GM23248 (cell line): ENCODE measurements around the gene KIF12. TPM values are rescaled to one million over a fixed set of nuclear protein-coding genes. Genes with fewer than 3 reads are reported as not detected.

Source experiments
- DNase-seq: peaks from one replicate; pipeline ENCODE4 v3.0.0-alpha.2; 2015
- H2AFZ ChIP-seq: fragments of 200-600 bp; sonication (generic); 2 replicates; pipeline ENCODE4 v1.6.1; 2016; ENCODE audit warnings: antibody characterized with exemption
- H3F3A ChIP-seq: fragments of 200-600 bp; sonication (generic); 2 replicates; pipeline ENCODE4 v1.6.1; 2016; ENCODE audit warnings: mild to moderate bottlenecking, antibody characterized with exemption, mixed run types; ENCODE audit not compliant: insufficient read depth
- H3K27ac ChIP-seq: fragments of 200-600 bp; sonication (generic); 2 replicates; pipeline ENCODE4 v1.5.1; 2016; ENCODE audit warnings: mild to moderate bottlenecking
- H3K27me3 ChIP-seq: fragments of 200-600 bp; sonication (generic); replicated peaks from 2 replicates; pipeline ENCODE4 v1.6.1; 2016; ENCODE audit warnings: mild to moderate bottlenecking; ENCODE audit not compliant: insufficient read depth
- H3K36me3 ChIP-seq: fragments of 200-600 bp; sonication (generic); 2 replicates; pipeline ENCODE4 v1.6.1; 2016; ENCODE audit warnings: low read depth, mild to moderate bottlenecking
- H3K4me1 ChIP-seq: fragments of 200-600 bp; sonication (generic); 2 replicates; pipeline ENCODE4 v1.6.1; 2016; ENCODE audit warnings: mild to moderate bottlenecking; ENCODE audit not compliant: insufficient read depth
- H3K4me2 ChIP-seq: fragments of 200-600 bp; sonication (generic); one replicate; pipeline ENCODE4 v1.6.1; 2016; ENCODE audit warnings: mild to moderate bottlenecking; ENCODE audit not compliant: unreplicated experiment
- H3K4me3 ChIP-seq: fragments of 200-600 bp; sonication (generic); 2 replicates; pipeline ENCODE4 v1.5.1; 2016; ENCODE audit warnings: mild to moderate bottlenecking
- H3K79me2 ChIP-seq: fragments of 200-600 bp; sonication (generic); 2 replicates; pipeline ENCODE4 v1.6.1; 2016; ENCODE audit warnings: mild to moderate bottlenecking; ENCODE audit not compliant: insufficient read depth
- H3K9ac ChIP-seq: fragments of 200-600 bp; sonication (generic); 2 replicates; pipeline ENCODE4 v1.6.1; 2016; ENCODE audit warnings: mild to moderate bottlenecking
- H3K9me2 ChIP-seq: fragments of 200-600 bp; sonication (generic); 2 replicates; pipeline ENCODE4 v1.6.1; 2016; ENCODE audit warnings: mixed run types, mild to moderate bottlenecking, moderate library complexity; ENCODE audit not compliant: insufficient read depth
- H3K9me3 ChIP-seq: fragments of 200-600 bp; sonication (generic); one replicate; pipeline ENCODE4 v1.6.1; 2017; ENCODE audit warnings: low read depth
- H4K20me1 ChIP-seq: fragments of 200-600 bp; sonication (generic); 2 replicates; pipeline ENCODE4 v1.6.0; 2016; ENCODE audit not compliant: insufficient read depth
- EZH2 ChIP-seq: fragments of 200-600 bp; sonication (generic); IDR thresholded peaks from 2 replicates; pipeline ENCODE4 v1.6.1; 2018; ENCODE audit warnings: antibody characterized with exemption, mild to moderate bottlenecking; ENCODE audit not compliant: insufficient read depth, poor library complexity, severe bottlenecking
- EZH2phosphoT487 ChIP-seq: fragments of 200-600 bp; sonication (generic); IDR thresholded peaks from 2 replicates; pipeline ENCODE4 v1.6.1; 2018; ENCODE audit warnings: antibody characterized with exemption, moderate library complexity, mild to moderate bottlenecking, low read depth; ENCODE audit not compliant: insufficient read depth
- WGBS, 2 experiments: methylation state at CpG; one replicate each; pipeline ENCODE4 v1.1.6; 2015 to 2017; ENCODE audit warnings: low lambda C conversion rate in 2 of 2, low coverage in 1 of 2; ENCODE audit errors: missing lambda C conversion rate in 2 of 2; 5-methylcytosine and 5-hydroxymethylcytosine counted together
- in situ Hi-C: fragments of 300-500 bp; cut with MboI; formaldehyde crosslinking; loops from 2 replicates; pipeline ENCODE4 v1.15.0; 2020
- polyA plus RNA-seq: library from polyadenylated mRNA; unstranded; fragments of >200 nt; fragmentation: Nextera tagmentation; extraction: Ambion mirVana; gene quantifications from 2 replicates; pipeline ENCODE4 v1.2.1, GENCODE V29; 2016
- total RNA-seq: library from RNA; depleted of rRNA; stranded (reverse); fragments of >200 nt; shearing (Covaris generic); gene quantifications from 2 replicates; pipeline ENCODE4 v1.2.3, GENCODE V29; 2014

The KIF12 gene
- total and polyA plus RNA-seq, 2 experiments from 2014 or later: not detected

DNA sequence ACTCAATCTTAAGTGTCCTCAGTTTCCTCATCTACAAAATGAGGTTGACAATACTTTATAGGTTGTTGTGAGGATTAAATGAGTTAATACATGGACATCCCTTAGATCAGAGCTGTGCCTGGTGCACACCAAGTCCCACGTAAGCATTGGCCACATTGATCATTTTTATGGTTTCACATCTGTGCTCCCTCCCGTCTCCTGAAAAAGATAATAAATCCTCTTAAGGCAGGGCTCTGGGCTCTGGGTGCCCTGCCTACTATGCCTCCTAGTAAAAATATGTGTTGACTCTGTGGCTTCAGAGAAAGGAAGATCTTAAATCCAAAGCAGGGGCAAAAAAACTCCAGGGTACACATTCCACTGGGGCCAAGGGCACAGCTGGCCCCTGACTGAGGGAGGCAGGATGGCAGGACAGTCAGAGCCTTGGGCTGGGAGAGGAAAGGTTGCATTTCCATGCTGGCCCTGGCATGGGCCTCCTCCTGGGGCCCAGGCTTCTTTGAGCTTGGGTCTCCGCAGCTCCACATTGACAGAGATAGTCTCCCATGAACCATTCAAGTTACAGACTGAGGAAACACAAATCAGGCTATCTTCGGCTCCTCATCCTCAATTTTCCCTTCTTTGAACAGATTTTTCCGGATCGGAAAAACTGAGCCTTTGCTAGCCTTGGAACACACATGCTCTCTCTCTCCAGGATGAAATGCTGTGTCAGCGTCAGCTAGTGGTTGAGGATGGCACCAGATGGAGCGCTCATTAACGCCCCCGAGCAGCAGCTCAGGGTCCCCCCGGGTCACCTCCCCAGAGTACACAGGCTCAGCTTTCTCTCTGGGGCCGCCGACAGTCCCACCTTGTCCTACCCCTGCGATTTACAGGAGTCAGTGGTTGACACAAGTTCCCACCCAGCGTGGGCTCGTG, 22.4 kb upstream of the KIF12 start:
- no peak overlapping the region for H3K27ac ChIP-seq
- H3K27me3 ChIP-seq: peaks cover 5% of the 10 kb centered on the region
- no peak overlapping the region for H3K4me2 ChIP-seq
- H3K4me3 ChIP-seq: no peak overlapping the region
- in situ Hi-C loops: no loop called here
- no peaks in the 10 kb centered on the region for H3F3A ChIP-seq
- H3K9me3 ChIP-seq: no peaks in the 10 kb centered on the region
- H3K79me2 ChIP-seq: no peaks in the 10 kb centered on the region
- WGBS, 2 experiments: 31 to 38% methylated on average over 14 to 16 of the region's 16 CpGs
- no peak for DNase-seq
- H3K9ac ChIP-seq: no peak overlapping the region
- H3K9me2 ChIP-seq: no peaks in the 10 kb centered on the region
- H4K20me1 ChIP-seq: no peaks in the 10 kb centered on the region
- H3K36me3 ChIP-seq: no peaks in the 10 kb centered on the region
- H2AFZ ChIP-seq: no peak overlapping the region
- TF ChIP-seq EZH2 (no peak), EZH2phosphoT487 (no peak)
- no peaks in the 10 kb centered on the region for H3K4me1 ChIP-seq

- in situ Hi-C loops: no loop called here
- no peaks in the 10 kb centered on the region for H3F3A ChIP-seq
- WGBS, 2 experiments: 50 to 55% methylated on average over 4 of the region's 4 CpGs
- no peak overlapping the region for H3K4me2 ChIP-seq
- H3K4me3 ChIP-seq: no peak overlapping the region
- no peak overlapping the region for H3K27ac ChIP-seq
- H3K36me3 ChIP-seq: no peaks in the 10 kb centered on the region
- no peaks in the 10 kb centered on the region for H3K4me1 ChIP-seq
- no peak overlapping the region for H2AFZ ChIP-seq
- H4K20me1 ChIP-seq: no peaks in the 10 kb centered on the region
- H3K9ac ChIP-seq: no peak overlapping the region
- TF ChIP-seq EZH2: no peak
- no peak for TF ChIP-seq EZH2phosphoT487
- no peaks in the 10 kb centered on the region for H3K9me3 ChIP-seq
- H3K79me2 ChIP-seq: no peaks in the 10 kb centered on the region
- H3K9me2 ChIP-seq: no peaks in the 10 kb centered on the region
- DNase-seq: no peak
- H3K27me3 ChIP-seq: peaks cover 13% of the 10 kb centered on the region
Observed at GRCh38 chr9:114120192-114121014, 21.3 kb upstream of the KIF12 start.

- Histone ChIP-seq H3K9me3 (no peaks in the 10 kb centered on the region), H3K27ac (no peak overlapping the region), H3K4me2 (no peak overlapping the region), H3K36me3 (no peaks in the 10 kb centered on the region), H3K27me3 (peaks cover 13% of the 10 kb centered on the region), H3K9me2 (no peaks in the 10 kb centered on the region), H3K79me2 (no peaks in the 10 kb centered on the region), H3K4me3 (no peak overlapping the region), H3K4me1 (no peaks in the 10 kb centered on the region), H3K9ac (no peak overlapping the region), H4K20me1 (no peaks in the 10 kb centered on the region), H2AFZ (no peak overlapping the region), H3F3A (no peaks in the 10 kb centered on the region)
- 52 to 71% methylated on average over 7 to 9 of the region's 9 CpGs for WGBS, 2 experiments
- TF ChIP-seq EZH2: no peak
- in situ Hi-C loops: no loop called here
- no peak for DNase-seq
Observed at GRCh38 chr9:114119242-114120191, 20.4 kb upstream of the KIF12 start.
